NCI-H1092 (cell line): ENCODE data around the gene INSRR.

Experiments used
- DNase-seq: peaks from one replicate; lab custom pipeline; 2025; lab: John Stamatoyannopoulos, UW

Gene INSRR

DNA sequence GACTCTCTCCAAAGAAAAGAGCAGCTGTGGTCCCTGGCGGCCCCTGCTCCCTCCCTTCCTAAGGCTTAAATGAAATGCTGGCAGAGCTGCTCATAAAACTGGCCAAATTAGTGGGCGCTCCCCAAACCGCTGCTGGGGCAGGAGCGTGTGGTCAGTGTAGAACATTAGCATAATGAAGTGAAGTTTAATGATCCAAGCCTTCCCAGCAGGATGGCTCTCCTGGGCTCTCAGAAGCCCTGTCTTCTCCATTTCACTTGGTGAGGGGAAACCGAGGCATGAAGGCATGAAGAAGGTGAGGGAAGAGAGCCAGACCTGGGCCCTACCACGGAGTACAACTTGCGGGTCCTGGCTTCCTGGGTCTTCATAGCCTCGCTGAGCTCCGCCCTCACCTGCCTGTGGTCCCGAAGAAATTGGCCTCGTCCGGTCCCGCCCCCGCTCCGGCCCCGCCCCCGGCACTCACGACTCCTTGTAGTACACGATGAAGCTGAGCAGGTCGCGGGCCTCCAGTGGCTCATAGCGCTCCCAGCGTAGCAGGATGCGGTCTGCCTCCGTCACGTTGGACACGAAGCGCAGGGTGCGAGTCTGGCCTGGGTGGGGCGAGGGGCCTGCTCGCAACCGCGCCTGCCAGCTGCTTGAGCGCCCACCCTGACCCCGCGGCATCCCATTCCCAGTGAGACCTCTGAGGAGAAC lies 10.3 kb downstream of the INSRR start:
- DNase-seq = no peak

- DNase-seq = no peak
Measured at GRCh38 chr1:156847591-156848460, 11.1 kb downstream of the INSRR start.

DNA sequence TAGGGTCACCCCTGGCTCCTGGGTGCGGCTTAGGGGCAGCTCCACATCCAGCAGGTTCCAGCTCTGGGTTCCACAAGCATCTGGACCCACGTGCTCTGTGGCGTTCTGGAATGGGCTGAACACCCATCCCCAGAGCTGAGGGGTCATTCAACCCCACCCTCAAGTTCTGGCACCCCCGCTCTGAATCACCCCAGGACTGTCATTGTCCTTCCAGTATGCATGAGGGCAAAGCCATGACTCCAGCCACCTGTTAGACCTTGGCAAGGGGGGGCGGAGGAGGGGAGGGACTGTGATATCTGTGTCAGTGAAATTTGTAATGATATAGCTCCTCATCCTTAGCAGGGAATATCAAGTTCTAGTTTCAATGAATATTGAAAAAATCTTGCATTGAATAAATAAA lies 12.3 kb downstream of the INSRR start:
- no peak for DNase-seq

- DNase-seq = no peak
Measured at GRCh38 chr1:156845953-156846545, 12.9 kb downstream of the INSRR start.

- DNase-seq = no peak
Measured at GRCh38 chr1:156845055-156845952, 13.6 kb downstream of the INSRR start.

DNA sequence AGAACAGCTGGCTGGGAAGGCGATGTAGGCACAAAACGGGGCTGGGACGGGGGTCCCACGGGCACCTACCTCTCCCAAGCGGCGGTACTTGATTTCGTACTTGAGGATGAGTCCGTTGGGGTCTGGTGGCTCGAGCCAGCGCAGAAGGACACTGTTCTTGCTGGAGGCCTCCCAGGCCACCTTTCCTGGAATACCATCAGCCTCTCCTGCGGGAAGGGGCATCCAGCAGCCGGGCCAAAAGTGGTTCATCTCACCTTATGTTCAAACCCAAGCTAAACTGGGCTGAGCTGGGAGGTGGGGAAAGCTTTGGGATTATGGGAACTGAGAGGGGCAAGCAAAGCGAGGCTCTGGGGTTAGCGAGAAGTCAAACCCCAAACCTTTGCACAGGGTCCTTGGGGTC lies 14.3 kb downstream of the INSRR start:
- no peak for DNase-seq

DNA sequence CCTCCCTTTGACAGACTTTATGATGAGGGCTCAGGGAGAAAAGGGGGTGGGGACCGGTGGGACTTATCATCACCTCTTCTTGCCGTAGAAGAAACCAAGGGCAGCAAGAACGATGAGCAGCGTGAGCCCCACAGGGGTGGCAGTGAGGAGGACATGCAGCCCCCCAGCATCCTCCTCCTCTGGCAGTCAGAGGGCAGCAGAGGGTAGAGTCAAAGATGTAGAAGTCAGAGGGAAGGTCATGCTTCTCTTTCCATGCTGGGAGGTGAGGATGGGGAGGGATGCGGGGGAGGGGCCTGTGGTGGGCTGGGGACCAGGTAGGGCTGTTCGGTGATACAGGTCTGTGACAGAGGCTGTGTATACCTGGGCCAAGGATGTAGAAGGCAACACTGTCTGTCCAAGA lies 14.8 kb downstream of the INSRR start:
- no peak for DNase-seq

DNA sequence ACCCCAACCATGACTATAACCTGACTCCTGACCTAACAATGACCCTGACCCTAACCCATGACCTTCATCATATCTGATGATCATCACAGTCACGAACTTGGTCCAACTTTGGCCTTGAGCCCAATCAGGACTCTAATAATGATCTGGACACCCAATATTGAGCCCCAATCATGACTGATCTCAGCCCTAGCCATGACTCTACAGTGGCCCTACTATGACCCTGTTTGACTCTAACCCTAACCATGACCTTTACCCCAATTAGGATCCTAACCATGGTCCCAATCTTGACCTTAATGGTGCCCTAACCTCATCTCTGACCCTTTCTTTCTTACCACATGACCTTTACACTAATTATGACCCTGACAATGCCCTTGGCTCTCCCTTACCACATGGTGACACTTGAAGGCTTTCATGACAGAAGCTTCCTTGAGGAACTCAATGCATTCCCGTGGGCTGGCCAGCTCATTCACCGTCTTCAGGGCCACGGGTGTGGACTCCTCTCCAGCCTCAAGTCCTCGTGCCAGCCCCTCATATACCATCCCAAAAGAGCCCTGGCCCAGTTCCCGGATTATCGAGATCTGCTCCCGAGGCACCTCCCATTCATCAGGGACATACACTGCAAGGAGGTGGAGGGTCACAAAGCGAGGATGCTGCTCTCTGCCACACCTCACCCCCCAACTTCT lies 16.2 kb downstream of the INSRR start:
- no peak for DNase-seq

DNA sequence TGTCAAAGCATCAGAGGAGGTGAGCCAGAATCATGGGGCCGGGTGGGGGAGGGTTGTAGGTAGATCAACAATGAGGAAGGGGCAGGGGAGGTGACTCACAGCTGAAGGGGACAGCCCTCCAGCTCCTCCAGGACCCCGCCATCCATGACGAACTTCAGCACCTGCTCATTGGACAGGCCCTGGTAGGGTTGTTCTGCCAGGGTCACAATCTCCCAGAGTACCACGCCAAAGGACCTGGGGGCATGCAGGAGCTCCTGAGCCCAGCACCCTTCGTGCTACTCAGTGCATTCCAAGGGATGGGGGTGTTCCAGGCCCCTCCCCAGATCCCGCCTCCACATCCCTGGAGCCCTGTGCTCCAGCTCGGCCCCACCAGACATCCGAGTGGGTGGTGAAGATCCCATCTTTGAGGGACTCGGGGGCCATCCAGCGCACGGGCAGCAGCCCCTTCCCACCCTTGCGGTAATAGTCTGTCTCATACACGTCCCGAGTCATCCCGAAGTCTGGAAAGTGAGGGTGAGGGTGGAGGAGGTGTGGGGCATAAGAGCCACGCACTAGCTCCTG lies 17.5 kb downstream of the INSRR start:
- no peak for DNase-seq

GRCh38 chr1:156840898-156841279 lies 18.0 kb downstream of the INSRR start:
- no peak for DNase-seq

DNA sequence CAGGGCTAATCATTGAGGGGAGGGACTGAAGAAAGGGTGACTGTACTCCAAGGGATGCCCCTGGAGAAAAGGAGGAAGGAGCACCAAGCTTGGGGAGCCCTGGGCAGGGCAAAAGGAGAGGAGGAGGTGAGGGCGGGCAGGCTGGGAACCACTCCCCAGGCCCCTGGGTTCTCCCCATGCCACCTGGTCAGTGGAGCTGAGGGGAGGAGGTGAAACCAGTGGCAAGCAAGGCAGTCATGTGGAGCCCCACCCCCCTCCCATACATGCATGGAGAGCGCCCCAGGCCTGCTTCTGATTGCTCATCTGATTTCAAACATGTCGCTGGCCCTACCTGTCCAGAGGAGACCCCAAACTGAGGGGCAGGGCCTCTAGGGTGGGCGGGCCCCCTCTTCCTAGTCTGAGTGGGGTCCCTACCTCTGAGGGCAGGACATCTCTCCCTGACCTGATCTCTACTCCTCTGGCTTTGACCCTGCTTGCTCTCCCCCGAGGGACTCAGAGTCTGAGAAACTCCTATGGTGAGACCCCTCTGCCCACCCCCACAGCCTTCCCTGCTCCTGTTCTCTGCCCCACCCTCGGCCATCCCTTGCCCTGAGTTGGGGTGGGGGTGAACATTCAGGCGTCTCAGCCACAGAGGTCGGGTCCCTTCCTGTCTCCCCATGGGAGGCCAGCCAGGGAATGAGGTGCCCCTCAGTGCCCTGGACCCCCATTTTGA lies 18.6 kb downstream of the INSRR start:
- DNase-seq = no peak

DNA sequence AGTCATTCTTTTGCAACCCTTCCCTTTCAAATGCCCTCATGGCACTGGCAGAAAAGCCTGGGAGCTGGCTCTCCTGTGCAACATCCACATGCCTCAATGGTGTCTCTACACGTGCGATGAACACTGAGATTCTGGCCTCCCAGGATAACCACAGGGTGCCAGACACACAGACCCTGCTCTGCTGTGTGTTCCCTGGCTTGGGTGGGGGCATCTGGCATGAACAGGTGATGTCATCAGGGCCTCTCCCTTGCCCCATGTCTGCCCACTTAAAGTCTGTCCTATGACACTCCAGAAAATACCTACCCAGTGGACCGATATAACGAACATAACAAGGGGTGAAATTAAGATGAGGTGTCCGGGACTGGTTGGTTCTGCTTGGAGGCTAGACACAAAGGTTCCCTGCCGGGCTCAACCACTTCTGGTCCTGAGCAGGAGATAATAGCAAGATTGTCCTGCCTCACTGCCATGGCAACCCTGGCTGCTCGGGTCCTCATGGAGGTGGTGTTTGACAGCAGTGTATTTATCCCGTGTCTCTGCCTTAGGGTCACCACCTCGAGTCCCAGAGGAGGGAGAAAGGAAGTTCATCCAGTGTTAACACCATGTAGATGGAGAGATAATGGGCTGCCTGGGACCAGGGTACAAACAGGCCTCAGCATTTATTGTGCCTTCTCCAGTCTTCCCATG lies 19.3 kb downstream of the INSRR start:
- DNase-seq = no peak

DNA sequence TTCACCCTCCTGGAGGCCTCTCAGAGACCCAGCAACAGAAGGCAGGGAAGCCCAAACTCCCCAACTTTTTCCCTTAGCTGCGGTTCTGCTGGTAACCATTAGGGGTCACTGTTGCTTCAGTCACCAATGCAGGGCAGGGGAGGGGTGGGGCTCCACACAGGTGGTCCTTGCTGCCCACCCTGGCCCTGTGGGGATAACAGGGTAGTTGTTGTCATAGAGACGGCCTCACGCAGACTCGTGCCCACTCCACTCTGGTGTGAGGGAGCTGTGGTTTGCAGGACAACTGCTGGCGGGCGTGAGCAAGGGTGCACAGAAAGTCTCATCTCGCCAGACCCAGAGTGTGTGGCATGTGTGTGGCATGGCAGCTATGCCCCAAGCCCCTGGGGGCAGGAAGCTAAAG lies 19.9 kb downstream of the INSRR start:
- DNase-seq = peak; percentile 20

- DNase-seq = no peak
Measured at GRCh38 chr1:156836892-156837291, 22.0 kb downstream of the INSRR start.

DNA sequence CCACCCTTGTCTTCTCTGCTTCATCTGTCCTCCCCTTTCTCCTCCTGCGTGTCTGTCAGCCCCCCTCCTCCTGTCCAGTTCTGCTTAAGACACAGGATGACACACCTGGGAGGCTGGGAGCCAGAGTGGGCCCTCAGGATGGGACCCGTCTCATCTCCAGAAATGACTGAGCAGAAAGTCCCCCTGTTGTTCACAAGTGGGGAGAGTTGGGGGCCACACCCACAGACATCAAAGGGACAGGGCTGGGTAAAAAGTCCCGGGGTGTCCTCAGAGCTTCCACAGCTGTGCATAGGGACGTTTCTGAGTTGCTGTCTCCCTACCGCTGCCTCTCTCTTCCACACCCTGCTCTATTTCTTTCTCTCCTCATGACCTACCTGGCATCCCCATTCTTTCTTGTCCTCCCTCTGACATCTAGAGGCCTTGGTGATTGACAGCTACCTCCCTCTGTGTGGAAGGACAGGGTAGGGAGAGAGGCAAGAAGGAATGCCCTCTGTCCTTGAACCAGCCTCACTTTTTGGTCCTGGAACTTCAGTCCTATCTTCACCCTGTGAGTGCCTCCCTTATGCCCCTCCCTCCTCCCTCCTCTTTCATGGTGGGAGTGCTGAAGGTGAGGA lies 22.8 kb downstream of the INSRR start:
- DNase-seq = no peak

- no peak for DNase-seq
Measured at GRCh38 chr1:156834322-156834721, 24.6 kb downstream of the INSRR start.

- DNase-seq = no peak
Measured at GRCh38 chr1:156833603-156834002, 25.3 kb downstream of the INSRR start.

DNA sequence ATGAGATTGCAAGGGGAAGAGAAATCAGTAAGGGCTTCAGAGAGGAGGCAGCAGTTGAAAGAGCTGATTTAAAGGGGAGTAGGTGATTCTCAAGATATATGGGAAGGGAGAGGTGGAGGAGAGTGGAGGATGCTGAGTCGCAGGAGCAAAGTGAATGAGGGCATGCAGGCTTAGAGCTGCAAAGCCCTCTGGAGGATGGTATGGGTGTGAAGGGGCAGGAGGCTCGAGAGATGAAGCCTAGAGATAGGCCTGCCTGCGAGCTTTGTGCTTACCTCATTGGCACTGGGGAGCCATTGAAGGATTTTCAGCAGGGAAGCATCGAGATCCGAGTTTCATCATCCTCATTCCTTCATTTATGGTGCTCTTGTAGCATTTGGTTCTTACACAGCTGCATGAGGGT lies 26.5 kb downstream of the INSRR start:
- DNase-seq = no peak

DNA sequence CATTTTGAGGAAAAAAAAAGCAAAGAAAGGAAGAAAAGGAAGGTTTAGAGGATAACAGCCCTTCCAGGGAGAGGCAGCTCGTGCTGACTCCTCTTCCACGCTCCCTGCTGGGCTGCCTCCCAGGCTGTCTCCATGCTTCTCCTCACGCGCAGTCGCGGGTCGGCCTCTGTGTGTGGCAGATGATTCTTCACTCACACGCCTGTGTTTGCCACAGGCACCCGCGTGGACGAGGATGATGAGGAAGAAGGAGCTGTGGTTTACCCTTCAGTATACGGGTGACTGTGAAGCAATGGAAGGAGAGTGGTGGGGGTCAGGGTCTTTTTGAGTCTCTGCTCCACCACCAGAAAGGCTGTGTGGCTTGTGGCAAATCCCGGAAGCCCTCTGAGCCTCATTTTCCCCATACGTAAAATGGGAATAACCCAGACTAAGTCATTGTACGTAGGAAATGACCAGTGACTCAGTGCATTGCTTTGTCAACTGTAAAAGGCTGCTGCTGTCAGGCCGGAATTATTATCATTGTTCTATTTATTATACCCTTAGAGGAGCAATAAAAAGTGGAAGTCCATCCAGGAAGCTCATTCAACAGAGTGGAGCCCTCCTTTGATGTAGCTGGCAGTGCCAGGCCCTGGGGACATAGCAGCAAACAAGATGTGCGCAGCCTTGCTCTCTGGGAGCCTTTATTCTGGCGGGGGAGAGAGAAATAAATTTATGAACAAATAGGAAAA lies 30.4 kb downstream of the INSRR start:
- no peak for DNase-seq
